Astrocyte (in vitro differentiated cells and primary cell): ENCODE measurements around the gene INPP4A. TPM values are rescaled to one million over a fixed set of nuclear protein-coding genes. Genes with fewer than 3 reads are reported as not detected.
A peak's percentile ranks its signal among the peaks of the same experiment; 100 is the strongest.

Source experiments
- DNase-seq: peaks from one replicate; pipeline ENCODE4 v3.0.0-alpha.2; 2010; ENCODE audit warnings: low read depth
- FAIRE-seq: peaks from 2 replicates; lab custom pipeline; 2011; peaks lifted over from hg19 to GRCh38; lab: Jason Lieb, UNC
- H2AFZ ChIP-seq: 2 replicates; pipeline ENCODE4 v1.6.0; 2012; ENCODE audit warnings: low read depth, low read length, inconsistent platforms
- H3K27ac ChIP-seq: 2 replicates; pipeline ENCODE4 v1.5.1; 2011; ENCODE audit warnings: low read depth, low read length, inconsistent platforms
- H3K27me3 ChIP-seq: 2 replicates; pipeline ENCODE4 v1.6.0; 2011; ENCODE audit warnings: low read length, inconsistent platforms; ENCODE audit not compliant: insufficient read depth
- H3K36me3 ChIP-seq: 2 replicates; pipeline ENCODE4 v1.5.1; 2011; ENCODE audit warnings: low read length, inconsistent platforms; ENCODE audit not compliant: insufficient read depth
- H3K4me1 ChIP-seq: 2 replicates; pipeline ENCODE4 v1.5.1; 2011; ENCODE audit warnings: low read length, inconsistent platforms; ENCODE audit not compliant: insufficient read depth
- H3K4me2 ChIP-seq: 2 replicates; pipeline ENCODE4 v1.6.0; 2012; ENCODE audit warnings: low read length, inconsistent platforms
- H3K4me3 ChIP-seq: 2 replicates; pipeline ENCODE4 v1.5.1; 2011; ENCODE audit warnings: low read depth, mild to moderate bottlenecking, low read length, inconsistent platforms; ENCODE audit not compliant: insufficient read depth
- H3K79me2 ChIP-seq: 2 replicates; pipeline ENCODE4 v1.6.0; 2012; ENCODE audit warnings: mild to moderate bottlenecking, low read length, inconsistent platforms; ENCODE audit not compliant: insufficient read depth
- H3K9ac ChIP-seq: 2 replicates; pipeline ENCODE4 v1.6.0; 2012; ENCODE audit warnings: mild to moderate bottlenecking, low read length, inconsistent platforms
- H3K9me3 ChIP-seq: 2 replicates; pipeline ENCODE4 v1.5.1; 2012; ENCODE audit warnings: low read depth, mild to moderate bottlenecking, low read length, inconsistent platforms; ENCODE audit not compliant: insufficient read depth
- H4K20me1 ChIP-seq: 2 replicates; pipeline ENCODE4 v1.6.0; 2012; ENCODE audit warnings: low read length, inconsistent platforms; ENCODE audit not compliant: insufficient read depth
- H3K27ac Mint-ChIP-seq: one replicate; pipeline ENCODE4 v1.8.0; 2021; ENCODE audit warnings: mild to moderate bottlenecking, mixed read lengths; ENCODE audit not compliant: unreplicated experiment
- H3K27me3 Mint-ChIP-seq: one replicate; pipeline ENCODE4 v1.8.0; 2021; ENCODE audit warnings: low read depth, mixed read lengths; ENCODE audit not compliant: unreplicated experiment
- H3K36me3 Mint-ChIP-seq: one replicate; pipeline ENCODE4 v1.8.0; 2021; ENCODE audit warnings: low read depth, mixed read lengths; ENCODE audit not compliant: unreplicated experiment
- H3K4me1 Mint-ChIP-seq: one replicate; pipeline ENCODE4 v1.8.0; 2021; ENCODE audit warnings: low read depth, mixed read lengths; ENCODE audit not compliant: unreplicated experiment
- H3K4me3 Mint-ChIP-seq: one replicate; pipeline ENCODE4 v1.8.0; 2021; ENCODE audit warnings: mild to moderate bottlenecking, moderate library complexity, mixed read lengths; ENCODE audit not compliant: unreplicated experiment
- H3K9me3 Mint-ChIP-seq: one replicate; pipeline ENCODE4 v1.8.0; 2021; ENCODE audit warnings: mild to moderate bottlenecking, mixed read lengths; ENCODE audit not compliant: unreplicated experiment
- EZH2 ChIP-seq: IDR thresholded peaks from 2 replicates; pipeline ENCODE4 v1.6.1; 2012; ENCODE audit warnings: mild to moderate bottlenecking, low read length, inconsistent platforms; ENCODE audit not compliant: insufficient read depth
- total RNA-seq: library from RNA; stranded (reverse); gene quantifications from 2 replicates; pipeline ENCODE4 v1.2.1, GENCODE V29; 2021
- TF ChIP-seq, protein P1 (sequence below): IDR thresholded peaks from 2 replicates; pipeline ENCODE4 v1.5.1; 2011; ENCODE audit warnings: low read depth, mild to moderate bottlenecking, inconsistent platforms, low read length, moderate library complexity; ENCODE audit not compliant: insufficient read depth

The INPP4A gene
- total RNA-seq, 1 donor from 2014 or later, result 19.4 TPM

DNA sequence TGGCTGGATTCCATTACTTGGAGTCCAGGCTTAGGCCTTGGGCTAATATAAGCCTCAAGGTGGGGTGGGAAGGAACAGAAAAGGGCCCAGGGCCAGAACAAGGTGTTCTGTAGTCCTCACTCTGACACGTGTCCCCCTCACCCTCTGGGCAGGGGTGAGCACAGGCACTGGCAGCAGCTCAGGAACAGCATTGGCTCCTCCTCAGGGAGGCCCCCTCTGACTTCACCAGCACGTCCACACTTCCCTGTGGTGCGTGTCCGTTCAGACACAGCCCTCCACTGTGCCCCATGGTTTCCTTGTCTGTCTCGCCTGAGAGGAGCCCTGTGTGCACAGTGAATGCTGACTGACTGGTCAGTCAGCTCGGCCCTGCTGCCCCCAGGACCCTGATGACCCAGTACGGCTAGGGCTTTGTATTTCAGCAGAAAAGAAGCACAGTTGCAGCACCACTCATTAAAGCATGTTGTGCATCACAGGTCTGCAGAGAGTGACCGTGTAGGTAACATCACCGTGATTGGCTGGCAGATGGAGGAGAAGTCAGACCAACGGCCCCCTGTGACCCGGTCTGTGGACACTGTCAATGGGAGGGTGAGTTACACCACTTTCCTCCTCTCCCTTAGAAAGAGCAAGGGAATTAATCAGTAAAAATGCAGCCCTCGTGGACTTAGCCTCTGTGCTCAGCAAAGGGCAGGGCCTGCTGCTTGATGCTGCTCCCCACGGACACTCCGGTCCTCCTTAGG lies 92.9 kb downstream of the INPP4A start:
- H3K4me3 Mint-ChIP-seq, result no peak overlapping the region
- no peaks in the 10 kb centered on the region for H3K27me3 Mint-ChIP-seq
- H2AFZ ChIP-seq, result no peak overlapping the region
- TF ChIP-seq, protein P1, sequence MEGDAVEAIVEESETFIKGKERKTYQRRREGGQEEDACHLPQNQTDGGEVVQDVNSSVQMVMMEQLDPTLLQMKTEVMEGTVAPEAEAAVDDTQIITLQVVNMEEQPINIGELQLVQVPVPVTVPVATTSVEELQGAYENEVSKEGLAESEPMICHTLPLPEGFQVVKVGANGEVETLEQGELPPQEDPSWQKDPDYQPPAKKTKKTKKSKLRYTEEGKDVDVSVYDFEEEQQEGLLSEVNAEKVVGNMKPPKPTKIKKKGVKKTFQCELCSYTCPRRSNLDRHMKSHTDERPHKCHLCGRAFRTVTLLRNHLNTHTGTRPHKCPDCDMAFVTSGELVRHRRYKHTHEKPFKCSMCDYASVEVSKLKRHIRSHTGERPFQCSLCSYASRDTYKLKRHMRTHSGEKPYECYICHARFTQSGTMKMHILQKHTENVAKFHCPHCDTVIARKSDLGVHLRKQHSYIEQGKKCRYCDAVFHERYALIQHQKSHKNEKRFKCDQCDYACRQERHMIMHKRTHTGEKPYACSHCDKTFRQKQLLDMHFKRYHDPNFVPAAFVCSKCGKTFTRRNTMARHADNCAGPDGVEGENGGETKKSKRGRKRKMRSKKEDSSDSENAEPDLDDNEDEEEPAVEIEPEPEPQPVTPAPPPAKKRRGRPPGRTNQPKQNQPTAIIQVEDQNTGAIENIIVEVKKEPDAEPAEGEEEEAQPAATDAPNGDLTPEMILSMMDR, result no peak
- TF ChIP-seq EZH2, result no peak
- no peaks in the 10 kb centered on the region for H3K9me3 Mint-ChIP-seq
- no peaks in the 10 kb centered on the region for H3K79me2 ChIP-seq
- no peaks in the 10 kb centered on the region for H3K9me3 ChIP-seq
- H3K27ac ChIP-seq, result no peak overlapping the region
- no peaks in the 10 kb centered on the region for H3K4me1 Mint-ChIP-seq
- H3K9ac ChIP-seq, result no peak overlapping the region
- H3K36me3 ChIP-seq, result peaks cover 2% of the 10 kb centered on the region
- DNase-seq (no peak), FAIRE-seq (no peak)
- H3K27me3 ChIP-seq, result no peaks in the 10 kb centered on the region
- H3K36me3 Mint-ChIP-seq, result peaks cover 16% of the 10 kb centered on the region
- no peak overlapping the region for H3K27ac Mint-ChIP-seq
- H3K4me1 ChIP-seq, result no peaks in the 10 kb centered on the region
- H3K4me2 ChIP-seq, result no peak overlapping the region
- no peaks in the 10 kb centered on the region for H4K20me1 ChIP-seq
- no peak overlapping the region for H3K4me3 ChIP-seq

DNA sequence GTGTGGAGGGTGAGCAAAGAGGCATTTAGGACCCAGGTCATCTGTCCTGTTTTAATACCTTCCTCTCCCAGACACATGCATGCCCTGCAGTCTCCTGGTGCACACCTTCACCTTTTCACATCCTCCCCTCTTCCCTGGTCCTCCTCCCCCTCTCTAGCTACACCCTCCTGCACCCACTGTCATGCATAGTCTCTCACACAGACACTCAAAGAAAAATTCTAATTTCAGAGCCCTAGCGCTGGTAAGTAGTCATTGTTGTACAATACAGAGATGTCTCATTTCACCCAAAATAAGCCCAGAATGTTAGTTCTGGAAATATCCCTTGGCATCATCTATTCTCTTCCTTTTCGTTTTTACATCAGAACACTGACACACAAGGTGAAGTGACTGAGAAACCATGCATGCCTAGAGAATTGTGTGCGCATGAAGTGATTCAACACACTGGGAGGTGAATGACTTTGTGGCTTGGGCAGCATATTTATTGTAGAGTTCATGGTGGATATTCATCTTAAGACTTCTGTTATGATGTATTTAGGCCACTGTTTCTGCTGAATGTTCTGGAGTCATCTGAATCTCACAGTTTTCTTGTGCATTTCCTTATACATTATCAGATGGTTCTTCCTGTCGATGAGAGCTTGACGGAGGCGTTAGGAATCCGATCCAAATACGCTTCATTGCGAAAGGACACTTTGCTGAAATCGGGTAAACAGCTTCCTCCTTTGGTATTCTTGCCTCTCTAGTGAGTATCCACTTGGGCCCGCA lies 93.8 kb downstream of the INPP4A start:
- no peaks in the 10 kb centered on the region for H3K79me2 ChIP-seq
- no peak overlapping the region for H3K9ac ChIP-seq
- no peaks in the 10 kb centered on the region for H3K4me1 Mint-ChIP-seq
- no peak for TF ChIP-seq EZH2
- TF ChIP-seq, protein P1, result no peak
- no peak overlapping the region for H3K4me3 ChIP-seq
- DNase-seq, result peak; percentile 81
- H3K9me3 Mint-ChIP-seq, result no peaks in the 10 kb centered on the region
- H3K27ac Mint-ChIP-seq, result no peak overlapping the region
- no peak overlapping the region for H2AFZ ChIP-seq
- no peaks in the 10 kb centered on the region for H4K20me1 ChIP-seq
- FAIRE-seq, result no peak
- H3K27ac ChIP-seq, result no peak overlapping the region
- no peaks in the 10 kb centered on the region for H3K27me3 ChIP-seq
- H3K9me3 ChIP-seq, result no peaks in the 10 kb centered on the region
- peaks cover 18% of the 10 kb centered on the region for H3K36me3 Mint-ChIP-seq
- no peak overlapping the region for H3K4me3 Mint-ChIP-seq
- H3K4me2 ChIP-seq, result no peak overlapping the region
- no peaks in the 10 kb centered on the region for H3K27me3 Mint-ChIP-seq
- H3K4me1 ChIP-seq, result no peaks in the 10 kb centered on the region
- peaks cover 2% of the 10 kb centered on the region for H3K36me3 ChIP-seq
